SK-N-SH treated with all-trans-retinoic acid at 6 μM for 48 hours (cell line): Measurements from ENCODE around the gene MT1B.

Source experiments
- ATAC-seq: fragments of 200-7000 bp; cut with Tn5 transposase; 3 replicates; pipeline ENCODE4 v1.9.1; 2020; ENCODE audit warnings: mild to moderate bottlenecking, moderate library complexity
- ARNTL ChIP-seq: fragments of 450-650 bp; formaldehyde crosslinking; IDR thresholded peaks from 2 replicates; pipeline ENCODE4 v1.5.0; 2020; ENCODE audit warnings: low read depth, mild to moderate bottlenecking, moderate library complexity, borderline replicate concordance
- BACH2 ChIP-seq: fragments of 250-450 bp; sonication (Bioruptor Pico); IDR thresholded peaks from 2 replicates; pipeline ENCODE4 v1.9.0; 2021; ENCODE audit warnings: mild to moderate bottlenecking, borderline replicate concordance
- CSDC2 ChIP-seq: fragments of 250-450 bp; sonication (Bioruptor Pico); IDR thresholded peaks from 2 replicates; pipeline ENCODE4 v1.5.0; 2020; ENCODE audit warnings: mild to moderate bottlenecking, moderate library complexity
- ESRRG ChIP-seq: fragments of 250-450 bp; sonication (Bioruptor Pico); IDR thresholded peaks from 2 replicates; pipeline ENCODE4 v1.6.1; 2021; ENCODE audit warnings: mild to moderate bottlenecking
- ISL1 ChIP-seq: fragments of 250-450 bp; sonication (Bioruptor Pico); IDR thresholded peaks from 2 replicates; pipeline ENCODE4 v2.1.2; 2022; ENCODE audit warnings: mild to moderate bottlenecking, moderate library complexity
- OSR1 ChIP-seq: fragments of 250-450 bp; sonication (Bioruptor Pico); IDR thresholded peaks from 2 replicates; pipeline ENCODE4 v1.8.0; 2022; ENCODE audit warnings: moderate library complexity, mild to moderate bottlenecking, inconsistent platforms
- PPARA ChIP-seq: fragments of 250-450 bp; sonication (Bioruptor Pico); IDR thresholded peaks from 2 replicates; pipeline ENCODE4 v1.5.0; 2020; ENCODE audit warnings: mild to moderate bottlenecking, borderline replicate concordance
- RARB ChIP-seq: fragments of 250-450 bp; sonication (Bioruptor Pico); IDR thresholded peaks from 2 replicates; pipeline ENCODE4 v1.8.0; 2021; ENCODE audit warnings: mild to moderate bottlenecking, moderate library complexity
- SNAI2 ChIP-seq: fragments of 250-450 bp; sonication (Bioruptor Pico); IDR thresholded peaks from 2 replicates; pipeline ENCODE4 v1.5.0; 2020; ENCODE audit warnings: mild to moderate bottlenecking, moderate library complexity
- TCF4 ChIP-seq: fragments of 250-450 bp; sonication (Bioruptor Pico); IDR thresholded peaks from 2 replicates; pipeline ENCODE4 v1.8.0; 2021; ENCODE audit warnings: mild to moderate bottlenecking, moderate library complexity, borderline replicate concordance
- TOX ChIP-seq: fragments of 250-450 bp; sonication (Bioruptor Pico); IDR thresholded peaks from 2 replicates; pipeline ENCODE4 v1.8.0; 2021; ENCODE audit warnings: mild to moderate bottlenecking, moderate library complexity, borderline replicate concordance
- ZC3H10 ChIP-seq: fragments of 250-450 bp; sonication (Bioruptor Pico); IDR thresholded peaks from 2 replicates; pipeline ENCODE4 v1.5.1; 2021; ENCODE audit warnings: mild to moderate bottlenecking, moderate library complexity
- ZFP3 ChIP-seq: fragments of 250-450 bp; sonication (Bioruptor Pico); IDR thresholded peaks from 2 replicates; pipeline ENCODE4 v1.5.0; 2020; ENCODE audit warnings: mild to moderate bottlenecking, moderate library complexity
- ZFP30 ChIP-seq: fragments of 450-650 bp; formaldehyde crosslinking; IDR thresholded peaks from 2 replicates; pipeline ENCODE4 v1.5.0; 2022; ENCODE audit warnings: mild to moderate bottlenecking, moderate library complexity
- ZNF565 ChIP-seq: fragments of 450-650 bp; formaldehyde crosslinking; conservative IDR thresholded peaks from 2 replicates; pipeline ENCODE4 v1.5.0; 2020; ENCODE audit warnings: low read depth, mild to moderate bottlenecking, moderate library complexity
- ZNF70 ChIP-seq: fragments of 450-650 bp; formaldehyde crosslinking; IDR thresholded peaks from 2 replicates; pipeline ENCODE4 v1.5.0; 2020; ENCODE audit warnings: mild to moderate bottlenecking, moderate library complexity
- ZNF8 ChIP-seq: fragments of 450-650 bp; formaldehyde crosslinking; IDR thresholded peaks from 2 replicates; pipeline ENCODE4 v1.5.0; 2020; ENCODE audit warnings: mild to moderate bottlenecking, moderate library complexity
- TF ChIP-seq, protein P1 (sequence below): fragments of 250-450 bp; sonication (Bioruptor Pico); IDR thresholded peaks from 2 replicates; pipeline ENCODE4 v1.8.0; 2020; ENCODE audit warnings: mild to moderate bottlenecking, moderate library complexity, borderline replicate concordance
- TF ChIP-seq, protein P2 (sequence below): fragments of 250-450 bp; sonication (Bioruptor Pico); IDR thresholded peaks from 2 replicates; pipeline ENCODE4 v1.5.0; 2020; ENCODE audit warnings: mild to moderate bottlenecking, moderate library complexity
- TF ChIP-seq, protein P3 (sequence below): fragments of 250-450 bp; sonication (Bioruptor Pico); IDR thresholded peaks from 2 replicates; pipeline ENCODE4 v1.8.0; 2021; ENCODE audit warnings: low read depth, mild to moderate bottlenecking, moderate library complexity, borderline replicate concordance
- TF ChIP-seq, protein P4 (sequence below): fragments of 250-450 bp; sonication (Bioruptor Pico); IDR thresholded peaks from 2 replicates; pipeline ENCODE4 v1.5.1; 2021; ENCODE audit warnings: mild to moderate bottlenecking, moderate library complexity

Gene MT1B

DNA sequence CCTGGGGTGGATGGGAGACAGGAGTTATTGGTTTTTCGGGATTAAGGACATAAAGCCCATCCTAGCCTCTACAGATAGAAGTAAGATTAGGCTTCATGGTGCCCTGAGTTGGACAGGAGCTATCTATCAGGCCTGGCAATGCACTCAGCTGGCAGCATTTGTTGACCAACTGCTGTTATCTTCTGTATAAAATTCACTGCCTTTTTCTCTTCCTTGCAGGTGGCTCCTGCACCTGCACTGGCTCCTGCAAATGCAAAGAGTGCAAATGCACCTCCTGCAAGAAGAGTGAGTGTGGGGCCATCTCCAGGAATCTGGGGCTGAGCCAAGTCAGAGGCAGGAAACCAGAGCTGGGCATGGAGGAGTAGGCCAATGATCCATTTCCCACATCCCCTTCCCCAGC lies 12.6 kb upstream of the MT1B start:
- ATAC-seq: no peak
- TF ChIP-seq BACH2 (CRISPR knock-in tag) (no peak), PPARA (CRISPR knock-in tag) (no peak), ZFP30 (CRISPR knock-in tag) (no peak), RARB (CRISPR knock-in tag) (no peak), ZNF8 (CRISPR knock-in tag) (no peak), CSDC2 (CRISPR knock-in tag) (no peak), ZNF70 (no peak), ZNF565 (CRISPR knock-in tag) (no peak), TCF4 (no peak), ZFP3 (CRISPR knock-in tag) (no peak), OSR1 (CRISPR knock-in tag) (no peak), ARNTL (CRISPR knock-in tag) (no peak), ISL1 (CRISPR knock-in tag) (no peak), ESRRG (CRISPR knock-in tag) (no peak), SNAI2 (CRISPR knock-in tag) (no peak), TOX (no peak)
- TF ChIP-seq, protein P1, sequence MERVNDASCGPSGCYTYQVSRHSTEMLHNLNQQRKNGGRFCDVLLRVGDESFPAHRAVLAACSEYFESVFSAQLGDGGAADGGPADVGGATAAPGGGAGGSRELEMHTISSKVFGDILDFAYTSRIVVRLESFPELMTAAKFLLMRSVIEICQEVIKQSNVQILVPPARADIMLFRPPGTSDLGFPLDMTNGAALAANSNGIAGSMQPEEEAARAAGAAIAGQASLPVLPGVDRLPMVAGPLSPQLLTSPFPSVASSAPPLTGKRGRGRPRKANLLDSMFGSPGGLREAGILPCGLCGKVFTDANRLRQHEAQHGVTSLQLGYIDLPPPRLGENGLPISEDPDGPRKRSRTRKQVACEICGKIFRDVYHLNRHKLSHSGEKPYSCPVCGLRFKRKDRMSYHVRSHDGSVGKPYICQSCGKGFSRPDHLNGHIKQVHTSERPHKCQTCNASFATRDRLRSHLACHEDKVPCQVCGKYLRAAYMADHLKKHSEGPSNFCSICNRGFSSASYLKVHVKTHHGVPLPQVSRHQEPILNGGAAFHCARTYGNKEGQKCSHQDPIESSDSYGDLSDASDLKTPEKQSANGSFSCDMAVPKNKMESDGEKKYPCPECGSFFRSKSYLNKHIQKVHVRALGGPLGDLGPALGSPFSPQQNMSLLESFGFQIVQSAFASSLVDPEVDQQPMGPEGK: no peak
- TF ChIP-seq, protein P2, sequence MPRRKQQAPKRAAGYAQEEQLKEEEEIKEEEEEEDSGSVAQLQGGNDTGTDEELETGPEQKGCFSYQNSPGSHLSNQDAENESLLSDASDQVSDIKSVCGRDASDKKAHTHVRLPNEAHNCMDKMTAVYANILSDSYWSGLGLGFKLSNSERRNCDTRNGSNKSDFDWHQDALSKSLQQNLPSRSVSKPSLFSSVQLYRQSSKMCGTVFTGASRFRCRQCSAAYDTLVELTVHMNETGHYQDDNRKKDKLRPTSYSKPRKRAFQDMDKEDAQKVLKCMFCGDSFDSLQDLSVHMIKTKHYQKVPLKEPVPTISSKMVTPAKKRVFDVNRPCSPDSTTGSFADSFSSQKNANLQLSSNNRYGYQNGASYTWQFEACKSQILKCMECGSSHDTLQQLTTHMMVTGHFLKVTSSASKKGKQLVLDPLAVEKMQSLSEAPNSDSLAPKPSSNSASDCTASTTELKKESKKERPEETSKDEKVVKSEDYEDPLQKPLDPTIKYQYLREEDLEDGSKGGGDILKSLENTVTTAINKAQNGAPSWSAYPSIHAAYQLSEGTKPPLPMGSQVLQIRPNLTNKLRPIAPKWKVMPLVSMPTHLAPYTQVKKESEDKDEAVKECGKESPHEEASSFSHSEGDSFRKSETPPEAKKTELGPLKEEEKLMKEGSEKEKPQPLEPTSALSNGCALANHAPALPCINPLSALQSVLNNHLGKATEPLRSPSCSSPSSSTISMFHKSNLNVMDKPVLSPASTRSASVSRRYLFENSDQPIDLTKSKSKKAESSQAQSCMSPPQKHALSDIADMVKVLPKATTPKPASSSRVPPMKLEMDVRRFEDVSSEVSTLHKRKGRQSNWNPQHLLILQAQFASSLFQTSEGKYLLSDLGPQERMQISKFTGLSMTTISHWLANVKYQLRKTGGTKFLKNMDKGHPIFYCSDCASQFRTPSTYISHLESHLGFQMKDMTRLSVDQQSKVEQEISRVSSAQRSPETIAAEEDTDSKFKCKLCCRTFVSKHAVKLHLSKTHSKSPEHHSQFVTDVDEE: no peak
- TF ChIP-seq, protein P3, sequence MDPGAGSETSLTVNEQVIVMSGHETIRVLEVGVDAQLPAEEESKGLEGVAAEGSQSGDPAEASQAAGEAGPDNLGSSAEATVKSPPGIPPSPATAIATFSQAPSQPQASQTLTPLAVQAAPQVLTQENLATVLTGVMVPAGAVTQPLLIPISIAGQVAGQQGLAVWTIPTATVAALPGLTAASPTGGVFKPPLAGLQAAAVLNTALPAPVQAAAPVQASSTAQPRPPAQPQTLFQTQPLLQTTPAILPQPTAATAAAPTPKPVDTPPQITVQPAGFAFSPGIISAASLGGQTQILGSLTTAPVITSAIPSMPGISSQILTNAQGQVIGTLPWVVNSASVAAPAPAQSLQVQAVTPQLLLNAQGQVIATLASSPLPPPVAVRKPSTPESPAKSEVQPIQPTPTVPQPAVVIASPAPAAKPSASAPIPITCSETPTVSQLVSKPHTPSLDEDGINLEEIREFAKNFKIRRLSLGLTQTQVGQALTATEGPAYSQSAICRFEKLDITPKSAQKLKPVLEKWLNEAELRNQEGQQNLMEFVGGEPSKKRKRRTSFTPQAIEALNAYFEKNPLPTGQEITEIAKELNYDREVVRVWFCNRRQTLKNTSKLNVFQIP: no peak

DNA sequence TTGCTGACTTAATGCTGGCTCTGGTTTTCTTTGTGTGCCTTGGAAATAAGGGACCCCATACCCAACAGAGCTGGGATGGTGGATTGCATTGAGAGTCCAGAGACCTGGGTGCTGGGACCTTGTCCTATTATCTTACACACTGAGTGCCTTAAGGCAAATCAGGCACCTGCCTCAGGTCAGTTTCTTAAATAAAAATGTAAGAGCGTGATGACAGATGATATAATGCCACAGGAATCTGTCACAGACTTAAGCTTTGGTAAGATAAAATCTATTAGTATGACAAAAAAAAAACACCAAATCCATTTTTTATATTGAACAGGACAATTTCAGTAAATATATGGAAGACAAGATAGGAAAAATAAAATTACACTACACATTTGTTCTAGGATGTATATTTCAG lies 11.6 kb upstream of the MT1B start:
- no peak for ATAC-seq
- TF ChIP-seq BACH2 (CRISPR knock-in tag): no peak
- TF ChIP-seq, protein P1: no peak
- TF ChIP-seq ZFP3 (CRISPR knock-in tag): no peak
- TF ChIP-seq ZNF8 (CRISPR knock-in tag): no peak
- TF ChIP-seq, protein P2: no peak
- no peak for TF ChIP-seq OSR1 (CRISPR knock-in tag)
- no peak for TF ChIP-seq SNAI2 (CRISPR knock-in tag)
- TF ChIP-seq RARB (CRISPR knock-in tag): no peak
- no peak for TF ChIP-seq ZFP30 (CRISPR knock-in tag)
- TF ChIP-seq CSDC2 (CRISPR knock-in tag): no peak
- TF ChIP-seq ZC3H10 (CRISPR knock-in tag): no peak
- no peak for TF ChIP-seq ISL1 (CRISPR knock-in tag)
- TF ChIP-seq, all 23 proteins: peak for 0

DNA sequence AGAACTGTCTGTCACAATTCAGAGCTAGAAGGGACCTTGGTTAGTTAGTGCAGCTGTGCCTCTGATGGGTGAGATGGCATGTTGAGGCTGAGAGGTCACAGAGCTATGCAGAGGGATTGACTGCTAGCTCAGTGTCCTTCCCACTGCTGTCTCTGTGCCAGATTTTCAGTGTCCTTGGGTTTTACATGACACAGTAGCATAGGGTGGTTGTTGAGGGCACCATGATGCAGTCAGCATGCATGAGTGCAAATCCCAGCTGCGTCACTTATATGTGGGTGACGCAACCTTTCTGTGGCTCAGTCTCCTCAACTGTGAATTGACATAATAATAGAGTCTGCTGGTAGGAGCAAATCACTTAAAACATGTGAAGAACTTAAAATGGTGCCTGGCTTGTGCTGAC lies 10.5 kb upstream of the MT1B start:
- TF ChIP-seq ISL1 (CRISPR knock-in tag) (no peak), OSR1 (CRISPR knock-in tag) (no peak), ZFP3 (CRISPR knock-in tag) (no peak), ZC3H10 (CRISPR knock-in tag) (no peak), ESRRG (CRISPR knock-in tag) (no peak), TOX (no peak), ARNTL (CRISPR knock-in tag) (no peak), BACH2 (CRISPR knock-in tag) (no peak), ZNF8 (CRISPR knock-in tag) (no peak)
- TF ChIP-seq, protein P4, sequence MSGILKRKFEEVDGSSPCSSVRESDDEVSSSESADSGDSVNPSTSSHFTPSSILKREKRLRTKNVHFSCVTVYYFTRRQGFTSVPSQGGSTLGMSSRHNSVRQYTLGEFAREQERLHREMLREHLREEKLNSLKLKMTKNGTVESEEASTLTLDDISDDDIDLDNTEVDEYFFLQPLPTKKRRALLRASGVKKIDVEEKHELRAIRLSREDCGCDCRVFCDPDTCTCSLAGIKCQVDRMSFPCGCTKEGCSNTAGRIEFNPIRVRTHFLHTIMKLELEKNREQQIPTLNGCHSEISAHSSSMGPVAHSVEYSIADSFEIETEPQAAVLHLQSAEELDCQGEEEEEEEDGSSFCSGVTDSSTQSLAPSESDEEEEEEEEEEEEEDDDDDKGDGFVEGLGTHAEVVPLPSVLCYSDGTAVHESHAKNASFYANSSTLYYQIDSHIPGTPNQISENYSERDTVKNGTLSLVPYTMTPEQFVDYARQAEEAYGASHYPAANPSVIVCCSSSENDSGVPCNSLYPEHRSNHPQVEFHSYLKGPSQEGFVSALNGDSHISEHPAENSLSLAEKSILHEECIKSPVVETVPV (CRISPR knock-in tag): no peak
- TF ChIP-seq, protein P2: no peak
- TF ChIP-seq, all 23 proteins: peak for 0

More for the DNA sequence above, 10.5 kb upstream of the MT1B start:
- ATAC-seq: no peak
